Subcutaneous adipose tissue (tissue), 4 donors: ENCODE data around the gene SVBP. TPM values are rescaled to one million over a fixed set of nuclear protein-coding genes. Genes with fewer than 3 reads are reported as not detected.

Experiments
- CTCF ChIP-seq: fragments of 450-650 bp; IDR thresholded peaks from one replicate; pipeline ENCODE4 v1.5.1; 2016; ENCODE audit warnings: low read depth, mild to moderate bottlenecking, control low read depth, antibody characterized with exemption, moderate library complexity
- total RNA-seq, 4 donors: library from RNA; depleted of rRNA; stranded (reverse); fragments of >200 nt; gene quantifications; one replicate each; pipeline ENCODE4 v1.1.0, GENCODE V29; 2016

The SVBP gene
- total RNA-seq, 4 donors from 2014 or later: 28.6 to 73.4 (median 36.2) TPM

- TF ChIP-seq CTCF: no peak
Measured at GRCh38 chr1:42838482-42839190, 21.4 kb upstream of the SVBP start.

- TF ChIP-seq CTCF: no peak
Measured at GRCh38 chr1:42837709-42838108, 20.5 kb upstream of the SVBP start.

GRCh38 chr1:42835422-42835821, 18.2 kb upstream of the SVBP start:
- TF ChIP-seq CTCF: no peak

- TF ChIP-seq CTCF: no peak
Measured at GRCh38 chr1:42834803-42835202, 17.6 kb upstream of the SVBP start.

GRCh38 chr1:42833981-42834380, 16.8 kb upstream of the SVBP start:
- no peak for TF ChIP-seq CTCF

- TF ChIP-seq CTCF: no peak
Measured at GRCh38 chr1:42832641-42833240, 15.5 kb upstream of the SVBP start.

GRCh38 chr1:42831273-42831672, 14.1 kb upstream of the SVBP start:
- no peak for TF ChIP-seq CTCF
